ENCODE results near the gene E2F2.

Gene E2F2

GRCh38 chr1:23562137-23562876 is 31.3 kb upstream of the E2F2 start:
- no peak for DNase-seq (ENCODE audit: low read depth)

GRCh38 chr1:23561813-23562100 is 30.7 kb upstream of the E2F2 start:
- DNase-seq (ENCODE audit: low read depth) = no peak

GRCh38 chr1:23561076-23561812 is 30.2 kb upstream of the E2F2 start:
- no peak for DNase-seq (ENCODE audit: low read depth)

DNA sequence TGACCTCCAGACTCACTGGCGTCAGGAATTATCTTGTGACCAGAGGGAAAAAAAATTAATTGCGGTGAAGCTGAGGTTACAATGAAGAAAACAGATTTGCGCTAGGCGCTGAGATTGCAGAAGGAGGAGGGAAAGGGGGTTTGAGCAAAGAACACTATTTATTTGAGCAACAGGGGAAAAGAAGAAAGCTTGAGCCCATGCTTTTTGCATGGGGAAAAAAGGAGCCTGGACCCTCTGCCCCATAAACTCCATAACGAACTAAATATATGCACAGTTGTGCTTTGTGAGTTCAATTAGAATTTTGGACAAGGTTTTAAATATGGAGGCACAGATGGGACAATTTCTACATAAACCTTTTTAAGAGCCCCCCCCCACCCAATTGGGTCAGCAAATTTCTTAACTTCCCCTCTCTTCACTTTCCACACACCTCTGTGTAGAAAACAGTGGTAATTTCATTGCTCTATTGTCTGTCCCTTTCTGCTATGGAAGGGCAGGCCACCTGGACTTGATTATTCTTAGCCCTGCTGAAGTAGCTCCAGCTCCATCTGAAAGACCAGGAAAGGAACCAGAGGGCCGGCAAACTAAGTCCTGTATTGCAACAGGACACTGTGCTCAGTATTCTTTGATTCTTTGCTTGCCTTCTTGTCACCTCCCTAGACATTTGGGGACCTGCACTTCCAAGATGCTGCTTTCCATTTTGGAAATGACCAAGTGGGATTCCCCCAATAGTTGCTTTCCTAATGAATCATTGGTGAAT is 29.1 kb upstream of the E2F2 start:
- no peak for DNase-seq (ENCODE audit: low read depth)

GRCh38 chr1:23559136-23559984 is 28.3 kb upstream of the E2F2 start, which contains the start of gene ID3:
TSS of gene ID3 (minus strand) at chr1:23559501. CDS start at chr1:23559426, 75 bp downstream.
- DNase-seq (ENCODE audit: low read depth) = peak; percentile 82

DNA sequence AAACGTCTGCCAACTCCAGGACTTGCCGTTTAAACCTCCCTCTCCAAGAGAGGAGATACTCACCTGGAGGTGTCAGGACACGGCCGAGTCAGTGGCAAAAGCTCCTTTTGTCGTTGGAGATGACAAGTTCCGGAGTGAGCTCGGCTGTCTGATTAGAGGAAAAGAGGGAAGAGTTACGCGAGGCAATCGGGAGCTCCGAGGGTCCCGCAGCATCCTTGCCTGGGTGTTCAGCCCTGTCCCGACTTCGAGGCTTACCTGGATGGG is 27.8 kb upstream of the E2F2 start:
- DNase-seq (ENCODE audit: low read depth) = no peak

DNA sequence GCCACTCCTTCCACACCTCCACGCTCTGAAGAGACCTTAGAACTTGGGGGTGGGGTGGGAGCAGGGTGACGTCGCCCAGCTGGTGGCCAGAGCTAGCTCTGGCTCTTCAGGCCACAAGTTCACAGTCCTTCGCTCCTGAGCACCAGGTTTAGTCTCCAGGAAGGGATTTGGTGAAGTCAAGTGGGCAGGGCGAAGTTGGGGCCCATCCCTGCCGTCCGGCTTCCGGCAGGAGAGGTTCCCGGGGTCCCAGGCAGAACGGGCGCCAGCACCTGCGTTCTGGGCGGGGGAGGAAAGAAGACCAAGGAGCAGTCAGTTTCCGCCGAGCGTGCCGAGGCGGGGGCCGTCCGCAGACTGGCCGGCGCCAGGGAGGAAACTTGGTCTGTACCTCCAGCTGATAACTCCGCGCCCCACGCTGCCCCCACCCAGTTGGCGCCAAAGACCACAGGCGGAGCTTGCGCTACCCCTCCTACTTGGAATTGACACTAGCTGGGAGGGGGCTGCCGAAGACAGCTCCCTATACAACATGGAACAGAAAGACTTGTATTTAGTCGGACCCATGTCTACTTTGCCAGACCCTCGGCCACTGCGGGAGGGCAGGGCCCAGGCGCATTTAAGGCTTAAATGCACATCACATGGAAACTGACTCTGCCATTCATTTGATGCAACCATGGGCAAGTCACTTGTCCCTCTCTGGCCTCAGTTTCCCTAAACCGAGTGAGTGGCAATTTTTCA is 27.3 kb upstream of the E2F2 start:
- no peak for DNase-seq (ENCODE audit: low read depth)

- no peak for DNase-seq (ENCODE audit: low read depth)
Observed at GRCh38 chr1:23557471-23558124, 26.6 kb upstream of the E2F2 start.

GRCh38 chr1:23556635-23557470 is 25.8 kb upstream of the E2F2 start:
- no peak for DNase-seq (ENCODE audit: low read depth)

DNA sequence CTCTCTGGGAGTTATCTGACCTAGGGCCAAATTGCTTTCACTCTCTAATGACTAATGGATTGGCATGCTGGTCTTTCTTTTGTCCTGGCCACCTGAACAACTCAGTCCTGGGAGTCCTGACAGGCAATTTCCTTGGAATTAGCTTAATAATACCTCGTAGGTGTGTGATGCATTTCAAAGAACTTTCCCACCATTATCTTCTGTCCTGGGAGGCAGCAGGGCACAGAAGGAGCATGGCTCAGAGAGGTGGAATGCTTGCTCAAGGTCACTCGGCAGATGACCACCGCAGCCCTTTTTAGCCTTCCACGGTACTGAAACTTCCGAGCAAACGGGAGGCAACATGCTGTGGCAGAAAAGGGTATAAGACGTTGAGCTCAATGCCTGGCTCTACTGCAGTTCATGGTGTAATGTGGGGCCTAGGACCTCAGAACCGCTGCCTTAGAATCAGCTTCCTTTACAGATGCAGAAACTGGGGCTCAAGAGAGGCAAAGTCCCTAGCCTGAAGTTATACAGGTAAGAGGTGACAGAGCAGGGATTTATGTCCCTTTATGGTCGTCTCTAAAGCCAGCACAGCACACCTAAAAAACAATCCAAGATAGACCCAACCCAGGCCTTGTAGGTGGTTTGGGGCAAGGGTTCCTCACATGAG is 25.1 kb upstream of the E2F2 start:
- no peak for DNase-seq (ENCODE audit: low read depth)

- no peak for DNase-seq (ENCODE audit: low read depth)
Observed at GRCh38 chr1:23555270-23555985, 24.4 kb upstream of the E2F2 start.

GRCh38 chr1:23554481-23555269 is 23.6 kb upstream of the E2F2 start:
- DNase-seq (ENCODE audit: low read depth) = peak; percentile 79

- DNase-seq (ENCODE audit: low read depth) = no peak
Observed at GRCh38 chr1:23554127-23554480, 23.1 kb upstream of the E2F2 start.

DNA sequence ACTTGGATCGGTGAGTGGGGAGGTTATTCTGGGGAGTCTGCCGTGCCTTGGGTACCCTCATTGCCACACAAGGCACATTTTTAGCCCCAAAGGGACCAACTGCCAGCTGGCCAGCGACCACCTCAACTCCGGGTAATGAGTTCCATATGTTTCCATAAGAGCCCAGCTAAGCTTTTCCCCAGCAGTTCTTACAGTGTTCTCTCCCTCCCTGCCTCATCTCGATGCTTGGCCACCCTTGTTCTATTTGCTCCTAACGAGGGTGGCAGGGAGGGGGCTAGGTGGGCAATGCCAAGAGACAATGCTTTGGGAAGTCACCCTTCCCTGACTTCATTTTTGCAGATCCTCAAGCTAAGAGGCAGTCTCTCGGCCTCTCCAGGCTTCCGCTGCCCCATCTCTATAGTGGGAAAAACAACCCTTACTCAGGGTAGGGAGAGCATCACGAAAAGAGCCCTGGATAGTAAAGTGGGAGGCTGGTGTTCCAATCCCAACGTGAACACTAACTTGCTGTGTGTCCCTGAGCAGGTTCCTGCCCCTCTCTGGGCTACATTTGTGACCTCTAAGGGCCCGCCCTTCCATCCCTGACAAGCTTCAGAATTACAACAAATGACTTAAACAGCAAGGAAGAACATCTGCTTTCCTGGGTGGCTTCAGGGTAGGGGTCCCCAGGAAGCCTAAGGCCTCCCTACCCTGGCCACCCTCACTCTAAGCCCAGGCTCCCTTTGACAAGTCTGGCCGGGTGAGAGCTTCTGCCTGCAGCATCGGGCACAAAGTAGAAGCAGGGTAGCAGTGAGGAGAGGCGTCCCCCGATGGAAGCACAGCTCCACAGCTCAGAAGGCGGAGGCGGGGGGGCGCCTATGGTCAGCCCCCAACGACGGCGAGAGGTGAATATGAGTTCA is 22.4 kb upstream of the E2F2 start:
- DNase-seq (ENCODE audit: low read depth) = no peak

GRCh38 chr1:23551849-23552248 is 20.8 kb upstream of the E2F2 start:
- DNase-seq (ENCODE audit: low read depth) = no peak

DNA sequence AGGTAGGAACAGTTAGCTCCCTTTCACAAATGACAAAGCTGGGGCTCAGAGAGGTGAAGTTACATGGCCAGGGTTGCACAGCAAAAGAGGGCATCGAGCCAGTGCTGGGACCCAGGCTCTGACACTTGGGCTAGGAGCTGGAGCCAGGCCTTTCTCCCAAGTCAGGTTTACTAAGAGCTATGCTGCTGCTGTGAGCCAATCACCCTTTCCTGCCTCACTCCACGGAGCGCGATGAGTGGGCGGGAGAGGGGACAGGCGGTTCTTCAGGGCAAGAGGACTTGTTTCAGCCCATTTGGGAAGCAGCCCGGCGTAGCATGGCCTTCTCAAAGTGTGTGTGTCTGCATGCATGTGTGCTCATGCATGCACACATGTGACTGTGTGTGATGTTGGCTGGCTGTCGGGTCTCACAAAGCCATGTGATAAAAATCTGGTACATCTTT is 17.7 kb upstream of the E2F2 start:
- DNase-seq (ENCODE audit: low read depth) = no peak

DNA sequence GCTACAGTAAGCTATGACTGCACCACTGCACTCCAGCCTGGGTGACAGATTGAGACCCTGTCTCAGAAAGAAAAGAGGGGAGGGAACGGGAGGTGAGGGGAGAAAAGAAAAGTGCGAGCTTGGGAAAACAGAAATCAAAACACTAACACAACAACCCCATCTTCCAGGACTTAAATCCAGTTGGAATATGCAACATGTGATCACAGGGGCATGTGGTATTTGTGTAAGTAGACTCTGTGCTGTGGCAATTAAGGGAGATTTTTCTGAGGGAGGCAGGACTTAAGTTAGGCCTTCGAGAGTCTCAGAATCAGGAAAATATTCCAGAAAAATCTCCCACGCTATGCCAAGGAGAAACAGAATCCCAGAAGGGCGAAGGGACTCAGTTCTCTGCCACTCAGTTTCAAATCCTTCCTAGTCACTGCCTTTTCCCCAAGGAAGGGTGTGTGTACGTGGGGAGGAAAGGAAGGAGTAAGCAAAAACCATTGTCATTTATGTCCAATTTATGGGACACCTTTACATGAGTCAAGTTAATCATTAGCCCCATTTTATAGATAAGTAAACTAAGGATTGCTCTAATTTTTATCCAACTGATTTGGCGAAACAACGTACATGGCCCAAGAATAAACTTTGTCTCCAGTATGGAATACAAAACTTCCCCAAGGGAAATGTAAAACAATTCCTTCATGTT is 16.0 kb upstream of the E2F2 start:
- no peak for DNase-seq (ENCODE audit: low read depth)

Measured in activated T-cell treated with anti-CD3 and anti-CD28 coated beads for 24 hours (primary cell).